ENCODE results near the gene TMEM167B. TPM values are rescaled to one million over a fixed set of nuclear protein-coding genes. Genes with fewer than 3 reads are reported as not detected.
A peak's percentile ranks its signal among the peaks of the same experiment; 100 is the strongest.

Gene TMEM167B
- total and polyA plus RNA-seq, 2 donors (not counting 1 experiment from before 2014, with no cell fraction given) = 12.0 to 40.9 TPM

GRCh38 chr1:109041621-109042468 is 48.7 kb upstream of the TMEM167B start, which contains the start of gene WDR47:
Gene WDR47, minus strand, starts transcription at chr1:109042102. Its CDS starts 18,590 bp downstream, at chr1:109023512.
- TF ChIP-seq CTCF (IDR thresholded peaks at IDR 0.05) = no peak
- no peak for TF ChIP-seq EZH2 (IDR thresholded peaks at IDR 0.05; ENCODE audit: borderline replicate concordance, insufficient read depth, low read depth, low read length, poor library complexity, severe bottlenecking)
- ChIA-PET POLR2A (interaction anchor here (0.5 to 1.4 kb wide), 7 partner anchors 34 to 842 kb away, joined by 3 to 21 read pairs (median 6); partner anchors contain the start of genes CLCC1, PSMA5, SLC25A24 and TAF13), CTCF (interaction anchor here (0.6 to 2.0 kb wide), 4 partner anchors 34 to 79 kb away, joined by 3 to 22 read pairs (median 4); partner anchors contain the start of genes CLCC1, TAF13 and TMEM167B)
- H3K4me3 ChIP-seq (ENCODE audit: control extremely low read depth in 1 of 5, extremely low read depth in 1 of 5, insufficient read depth in 1 of 5, low read depth in 2 of 5, low read length in 4 of 5) = peak within 1 kb of the TSS; percentile 30 to 93 (median 92)
- ATAC-seq (ENCODE audit: low read depth) = peak; percentile 96
- H4K20me1 ChIP-seq (ENCODE audit: control insufficient read depth, insufficient read depth, low read length, poor library complexity, severe bottlenecking) = no peaks in the 10 kb centered on the region
- peak within 1 kb of the TSS; percentile 97 for H3K4me2 ChIP-seq (replicated peaks; ENCODE audit: low read depth, low read length, poor library complexity, severe bottlenecking)
- under 1% methylated on average over 88 of the region's 90 CpGs for WGBS (ENCODE audit: insufficient coverage)
- peak within 1 kb of the TSS; percentile 95 for H3K27ac Mint-ChIP-seq
- H3K9me3 ChIP-seq (ENCODE audit: control extremely low read depth in 1 of 3, control insufficient read depth in 2 of 3, insufficient read depth in 1 of 3, low read length in 2 of 3) = peaks cover 0 to 3% (median 0%) of the 10 kb centered on the region in 3 donors
- H3K4me3 Mint-ChIP-seq = peak within 1 kb of the TSS; percentile 97
- intact Hi-C loops (cut with micrococcal nuclease) = loop anchor here (1.0 to 10.0 kb wide), 9 partner anchors 34 to 973 kb away; partner anchors contain the start of genes CLCC1, EEIG2, HENMT1 and SARS1
- peak within 1 kb of the TSS; percentile 67 to 75 for H3K27ac ChIP-seq (ENCODE audit: low read length in 2 of 2)
- peaks cover 3% of the 10 kb centered on the region for H3K27me3 Mint-ChIP-seq
- H2AFZ ChIP-seq (ENCODE audit: insufficient read depth, low read depth, low read length, poor library complexity, severe bottlenecking) = peak within 1 kb of the TSS; percentile 89
- H3K9ac ChIP-seq (ENCODE audit: low read length) = peak within 1 kb of the TSS; percentile 92
- peaks cover 7% of the 10 kb centered on the region in 2 donors for H3K4me1 ChIP-seq (ENCODE audit: control insufficient read depth in 2 of 2, insufficient read depth in 2 of 2, low read length in 2 of 2)
- peak; percentile 96 for DNase-seq
- H3K27me3 ChIP-seq (replicated peaks in 1 of 4; ENCODE audit: control extremely low read depth in 1 of 4, control insufficient read depth in 3 of 4, insufficient read depth in 4 of 4, low read length in 3 of 4) = no peaks in the 10 kb centered on the region
- peaks cover 16% of the 10 kb centered on the region for H3K4me1 Mint-ChIP-seq
- no peaks in the 10 kb centered on the region for H3K36me3 ChIP-seq (replicated peaks in 1 of 2; ENCODE audit: control extremely low read depth in 1 of 2, control insufficient read depth in 1 of 2, extremely low read depth in 1 of 2, insufficient read depth in 2 of 2, low read length in 1 of 2)
- peaks cover 22% of the 10 kb centered on the region for H3K79me2 ChIP-seq (ENCODE audit: control insufficient read depth, insufficient read depth, low read length)
- H3K9me3 Mint-ChIP-seq (ENCODE audit: insufficient read depth) = no peaks in the 10 kb centered on the region
